A549 (cell line): ENCODE data around the gene CCKAR. TPM values are rescaled to one million over a fixed set of nuclear protein-coding genes. Genes with fewer than 3 reads are reported as not detected.

Source experiments
- ATAC-seq, 2 experiments: fragments of 200-7000 bp in 1 of 2; fragments of >200 bp in 1 of 2; cut with Nextera tagmentation in 1 of 2; cut with Tn5 transposase in 1 of 2; 3 replicates each; pipeline versions ENCODE4 v1.8.0 to v1.9.1; 2018 to 2020; ENCODE audit warnings: mild to moderate bottlenecking in 1 of 2, moderate library complexity in 1 of 2
- CTCF ChIA-PET: fragments of 300-600 bp; sonication (Branson Sonifier 250); formaldehyde crosslinking; extraction: SDS; loops from one replicate; lab custom pipeline; 2021; ENCODE audit warnings: antibody characterized with exemption, inconsistent platforms; lab: Yijun Ruan, JAX
- POLR2A ChIA-PET: fragments of 350-600 bp; formaldehyde crosslinking; extraction: SDS; loops from one replicate; lab custom pipeline; 2021; ENCODE audit warnings: antibody characterized with exemption, inconsistent platforms; lab: Yijun Ruan, JAX
- DNase-seq, 2 experiments: peaks; one replicate each; pipeline versions ENCODE4 v3.0.0 to v3.0.0-alpha.2; 2011 to 2016; ENCODE audit warnings: low read depth in 1 of 2, low spot score in 1 of 2
- FAIRE-seq: peaks from 2 replicates; lab custom pipeline; 2011; peaks lifted over from hg19 to GRCh38; lab: Jason Lieb, UNC
- H3K27ac ChIP-seq, 2 experiments: fragments of >200 bp; sonication (Bioruptor Twin); formaldehyde crosslinking; 3 replicates each; pipeline ENCODE4 v1.5.1; 2016 to 2017
- H3K4me1 ChIP-seq: fragments of >200 bp; sonication (Bioruptor Twin); formaldehyde crosslinking; 3 replicates; pipeline ENCODE4 v1.6.1; 2016
- H3K4me2 ChIP-seq: fragments of >200 bp; sonication (Bioruptor Twin); formaldehyde crosslinking; 3 replicates; pipeline ENCODE4 v1.6.1; 2016
- H3K4me3 ChIP-seq: fragments of >200 bp; sonication (Bioruptor Twin); formaldehyde crosslinking; 3 replicates; pipeline ENCODE4 v1.5.1; 2016
- H3K9me3 ChIP-seq: fragments of >200 bp; sonication (Bioruptor Twin); formaldehyde crosslinking; 3 replicates; pipeline ENCODE4 v1.6.1; 2016
- CBX2 ChIP-seq: fragments of 200-600 bp; sonication (generic); IDR thresholded peaks from 2 replicates; pipeline ENCODE4 v1.6.1; 2016; ENCODE audit warnings: low read depth, mild to moderate bottlenecking, borderline replicate concordance
- CHD2 ChIP-seq: fragments of 150-350 bp; IDR thresholded peaks from 2 replicates; pipeline ENCODE4 v1.6.1; 2014; ENCODE audit warnings: low read length; ENCODE audit not compliant: partially characterized antibody
- EHMT2 ChIP-seq: fragments of 200-600 bp; sonication (generic); IDR thresholded peaks from 2 replicates; pipeline ENCODE4 v1.6.1; 2016; ENCODE audit warnings: antibody characterized with exemption, low read depth, mild to moderate bottlenecking, moderate library complexity
- ESRRA ChIP-seq: fragments of 150-350 bp; IDR thresholded peaks from 2 replicates; pipeline ENCODE4 v1.6.1; 2014; ENCODE audit warnings: mild to moderate bottlenecking, low read length, borderline replicate concordance
- FOSB ChIP-seq: fragments of 250-450 bp; sonication (Bioruptor Pico); IDR thresholded peaks from 2 replicates; pipeline ENCODE4 v1.5.0; 2020; ENCODE audit warnings: mild to moderate bottlenecking, moderate library complexity
- FOXS1 ChIP-seq: fragments of 250-450 bp; sonication (Bioruptor Pico); IDR thresholded peaks from 2 replicates; pipeline ENCODE4 v1.5.0; 2020; ENCODE audit warnings: mild to moderate bottlenecking, moderate library complexity
- HDAC2 ChIP-seq: fragments of 200-600 bp; sonication (generic); IDR thresholded peaks from 2 replicates; pipeline ENCODE4 v1.6.1; 2016
- HOXB13 ChIP-seq: fragments of 250-450 bp; sonication (Bioruptor Pico); IDR thresholded peaks from 2 replicates; pipeline ENCODE4 v1.5.0; 2020; ENCODE audit warnings: low read depth, mild to moderate bottlenecking, moderate library complexity
- JUN ChIP-seq, 2 experiments: fragments of >200 bp; sonication (Bioruptor Twin); formaldehyde crosslinking; IDR thresholded peaks; 2 replicates in 1 of 2; 3 replicates in 1 of 2; pipeline ENCODE4 v1.6.1; 2016 to 2017
- JUNB ChIP-seq: fragments of >200 bp; sonication (Bioruptor Twin); formaldehyde crosslinking; IDR thresholded peaks from 2 replicates; pipeline ENCODE4 v1.6.1; 2016
- KDM1A ChIP-seq: fragments of 200-600 bp; sonication (generic); IDR thresholded peaks from 2 replicates; pipeline ENCODE4 v1.6.1; 2016; ENCODE audit warnings: low read depth, mild to moderate bottlenecking
- MAZ ChIP-seq: fragments of 150-350 bp; IDR thresholded peaks from 2 replicates; pipeline ENCODE4 v1.6.1; 2014; ENCODE audit warnings: antibody characterized with exemption, low read depth, low read length, borderline replicate concordance
- MYC ChIP-seq: IDR thresholded peaks from 2 replicates; pipeline ENCODE4 v1.6.1; 2012; ENCODE audit warnings: mild to moderate bottlenecking, inconsistent platforms, low read length, improper control_type of control experiment, borderline replicate concordance
- NPAS2 ChIP-seq: fragments of 250-450 bp; sonication (Bioruptor Pico); IDR thresholded peaks from 2 replicates; pipeline ENCODE4 v1.8.0; 2022; ENCODE audit warnings: mild to moderate bottlenecking, moderate library complexity, borderline replicate concordance
- NR3C1 ChIP-seq: fragments of >200 bp; sonication (Bioruptor Twin); formaldehyde crosslinking; IDR thresholded peaks from 3 replicates; pipeline ENCODE4 v1.6.1; 2017
- PHF8 ChIP-seq: fragments of 200-600 bp; sonication (generic); IDR thresholded peaks from 2 replicates; pipeline ENCODE4 v1.6.1; 2016; ENCODE audit warnings: low read depth, mild to moderate bottlenecking, antibody characterized with exemption, moderate library complexity, borderline replicate concordance
- POLR2A ChIP-seq: IDR thresholded peaks from 2 replicates; pipeline ENCODE4 v1.6.1; 2012; ENCODE audit warnings: mild to moderate bottlenecking, low read length
- POLR2AphosphoS2 ChIP-seq: conservative IDR thresholded peaks from 2 replicates; pipeline ENCODE4 v1.6.1; 2012; ENCODE audit warnings: low read length, improper control_type of control experiment, inconsistent platforms
- RAD21 ChIP-seq, 2 experiments: fragments of >200 bp in 1 of 2; sonication (Bioruptor Twin) in 1 of 2; formaldehyde crosslinking in 1 of 2; IDR thresholded peaks in 1 of 2; conservative IDR thresholded peaks in 1 of 2; 2 replicates in 1 of 2; 3 replicates in 1 of 2; pipeline ENCODE4 v1.6.1; 2012 to 2018; ENCODE audit warnings: inconsistent platforms in 1 of 2
- RARB ChIP-seq: fragments of 250-450 bp; sonication (Bioruptor Pico); IDR thresholded peaks from 2 replicates; pipeline ENCODE4 v1.8.0; 2021; ENCODE audit warnings: mild to moderate bottlenecking, moderate library complexity
- RCOR1 ChIP-seq: fragments of 150-350 bp; IDR thresholded peaks from 2 replicates; pipeline ENCODE4 v1.6.1; 2014; ENCODE audit warnings: antibody characterized with exemption, low read length, low read depth
- RNF2 ChIP-seq: fragments of 200-600 bp; sonication (generic); IDR thresholded peaks from 2 replicates; pipeline ENCODE4 v1.6.1; 2016; ENCODE audit warnings: low read depth, mild to moderate bottlenecking, antibody characterized with exemption, moderate library complexity, borderline replicate concordance
- SREBF2 ChIP-seq: fragments of 450-650 bp; IDR thresholded peaks from 2 replicates; pipeline ENCODE4 v1.6.1; 2014; ENCODE audit warnings: mild to moderate bottlenecking, moderate library complexity
- TP53 ChIP-seq: fragments of 250-450 bp; sonication (Bioruptor Pico); IDR thresholded peaks from 2 replicates; pipeline ENCODE4 v1.5.0; 2021; ENCODE audit warnings: mild to moderate bottlenecking, moderate library complexity
- ZNF302 ChIP-seq: fragments of 250-450 bp; sonication (Bioruptor Pico); IDR thresholded peaks from 2 replicates; pipeline ENCODE4 v1.9.0; 2021; ENCODE audit warnings: inconsistent platforms, mild to moderate bottlenecking, moderate library complexity
- WGBS: methylation state at CpG from one replicate; pipeline ENCODE4 v1.1.6; 2017; ENCODE audit errors: missing lambda C conversion rate; 5-methylcytosine and 5-hydroxymethylcytosine counted together
- polyA plus RNA-seq, 4 experiments: library from polyadenylated mRNA; depleted of rRNA in 3 of 4; stranded (reverse); fragments of >200 nt; fragmentation: RNase III in 1 of 4; extraction: RNeasy Plus Mini Kit Qiagen cat#74134 plus additional on column Dnase treatment in 1 of 4; gene quantifications; 2 replicates in 3 of 4; 3 replicates in 1 of 4; pipeline ENCODE4 v1.2.3, GENCODE V29; 2011 to 2017
- TF ChIP-seq, protein P1 (sequence below): fragments of 450-650 bp; IDR thresholded peaks from 2 replicates; pipeline ENCODE4 v1.6.1; 2014; ENCODE audit warnings: antibody characterized with exemption
- TF ChIP-seq, protein P2 (sequence below): fragments of >200 bp; sonication (Bioruptor Twin); formaldehyde crosslinking; IDR thresholded peaks from 2 replicates; pipeline ENCODE4 v1.6.1; 2016
- TF ChIP-seq, protein P3 (sequence below): fragments of 150-350 bp; IDR thresholded peaks from 2 replicates; pipeline ENCODE4 v1.6.1; 2014; ENCODE audit warnings: low read depth, mild to moderate bottlenecking, low read length
- TF ChIP-seq, protein P4 (sequence below): IDR thresholded peaks from 2 replicates; pipeline ENCODE4 v1.6.1; 2012; ENCODE audit warnings: low read depth, borderline replicate concordance
- TF ChIP-seq, protein P5 (sequence below): IDR thresholded peaks from 2 replicates; pipeline ENCODE4 v1.6.1; 2012

Gene CCKAR
- polyA plus RNA-seq, 2 of the 4 experiments (the other 2 are of a cell fraction): not detected

DNA sequence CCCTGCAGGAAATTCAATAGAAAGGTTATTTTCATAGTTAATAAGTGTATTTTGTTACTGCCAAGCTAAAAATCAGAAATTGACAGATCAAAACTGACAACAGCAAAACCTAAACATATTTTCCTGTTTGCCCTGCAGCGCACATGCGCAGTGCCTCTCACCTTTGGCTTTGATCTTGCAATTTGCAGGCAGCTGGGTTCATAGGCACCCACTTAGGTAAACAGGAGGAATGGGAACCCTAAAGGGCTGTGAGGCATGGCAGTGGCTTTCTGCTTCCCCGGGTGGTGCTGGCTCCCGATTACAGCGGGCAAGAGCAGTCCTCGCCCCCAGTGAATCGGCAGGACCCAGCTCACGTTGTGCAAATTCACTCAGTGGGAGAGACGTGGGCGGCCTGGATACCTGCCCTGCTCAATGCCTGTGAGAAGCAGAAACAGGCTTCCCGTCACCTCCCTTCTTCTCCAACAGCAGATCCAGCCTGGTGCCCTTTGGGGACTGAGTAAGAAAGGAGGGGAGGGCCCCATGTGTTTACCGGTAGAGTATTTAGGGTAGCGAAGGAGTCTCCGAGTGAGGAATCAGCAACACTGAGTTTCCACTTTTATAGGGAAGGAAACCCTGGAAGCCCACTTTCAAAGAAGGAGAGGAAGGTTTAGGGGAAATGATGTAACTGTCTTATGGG lies 25.7 kb downstream of the CCKAR start:
- FAIRE-seq: no peak
- CTCF ChIA-PET: interaction anchor here (0.5 to 1.2 kb wide), 2 partner anchors 27 to 227 kb away, joined by 3 to 4 read pairs; no protein-coding TSS in a partner anchor
- no peak for ATAC-seq
- POLR2A ChIA-PET: no interaction called here
- no peak overlapping the region for H3K4me2 ChIP-seq
- no peak overlapping the region for H3K4me3 ChIP-seq
- TF ChIP-seq, protein P1, sequence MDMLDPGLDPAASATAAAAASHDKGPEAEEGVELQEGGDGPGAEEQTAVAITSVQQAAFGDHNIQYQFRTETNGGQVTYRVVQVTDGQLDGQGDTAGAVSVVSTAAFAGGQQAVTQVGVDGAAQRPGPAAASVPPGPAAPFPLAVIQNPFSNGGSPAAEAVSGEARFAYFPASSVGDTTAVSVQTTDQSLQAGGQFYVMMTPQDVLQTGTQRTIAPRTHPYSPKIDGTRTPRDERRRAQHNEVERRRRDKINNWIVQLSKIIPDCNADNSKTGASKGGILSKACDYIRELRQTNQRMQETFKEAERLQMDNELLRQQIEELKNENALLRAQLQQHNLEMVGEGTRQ: no peak
- TF ChIP-seq MAZ (no peak), MYC (no peak), CHD2 (no peak), KDM1A (no peak), FOXS1 (CRISPR knock-in tag) (no peak)
- TF ChIP-seq, all 56 proteins: peak for 0
- no peak for DNase-seq
- WGBS: 78% methylated on average over 14 of the region's 14 CpGs
- no peak overlapping the region for H3K27ac ChIP-seq
- no peaks in the 10 kb centered on the region for H3K9me3 ChIP-seq
- H3K4me1 ChIP-seq: no peaks in the 10 kb centered on the region

DNA sequence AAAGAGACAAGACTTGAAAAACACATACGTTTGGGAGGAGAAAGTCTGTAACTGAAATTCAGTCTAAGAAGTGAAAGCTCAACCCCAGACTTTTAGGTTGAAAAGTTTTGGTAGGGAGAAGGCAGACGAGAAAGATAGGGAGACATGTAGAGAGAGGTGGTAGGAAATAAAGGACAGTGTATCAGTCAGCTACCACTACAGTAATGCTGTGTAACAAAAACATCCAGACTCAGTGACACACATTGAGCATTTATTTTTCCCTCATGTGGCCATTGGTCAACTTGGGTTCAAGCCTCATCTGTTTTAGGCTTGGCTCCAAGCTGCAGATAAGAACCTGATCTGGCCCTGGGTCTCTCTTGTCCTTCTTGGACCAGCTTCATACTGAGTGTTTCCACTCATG lies 26.9 kb downstream of the CCKAR start:
- FAIRE-seq: no peak

DNA sequence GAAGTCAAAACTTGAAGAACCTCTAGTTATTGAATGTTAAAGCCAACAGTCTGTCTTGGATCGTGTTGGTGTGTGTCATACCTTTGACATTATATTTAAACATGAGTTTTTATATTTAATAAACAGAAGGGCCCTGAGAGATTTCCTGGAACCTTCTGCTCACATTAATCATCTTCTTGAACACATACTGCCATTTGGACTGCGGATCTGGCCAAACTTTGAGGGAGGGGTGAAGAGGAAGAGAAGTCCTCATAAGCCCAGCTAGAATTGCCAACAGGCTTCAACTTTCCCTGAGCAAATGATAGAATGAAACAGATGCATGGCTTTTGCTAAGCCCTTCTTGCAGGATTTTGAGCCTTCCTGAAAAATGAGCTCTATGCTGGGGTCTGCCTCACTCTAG lies 27.4 kb downstream of the CCKAR start:
- no peaks in the 10 kb centered on the region for H3K9me3 ChIP-seq
- no peak overlapping the region for H3K27ac ChIP-seq
- no peak for FAIRE-seq
- no peak for TF ChIP-seq FOSB (CRISPR knock-in tag)
- TF ChIP-seq, protein P2, sequence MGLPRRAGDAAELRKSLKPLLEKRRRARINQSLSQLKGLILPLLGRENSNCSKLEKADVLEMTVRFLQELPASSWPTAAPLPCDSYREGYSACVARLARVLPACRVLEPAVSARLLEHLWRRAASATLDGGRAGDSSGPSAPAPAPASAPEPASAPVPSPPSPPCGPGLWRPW: no peak
- no peak for TF ChIP-seq RCOR1
- TF ChIP-seq NR3C1: no peak
- TF ChIP-seq MYC: no peak
- TF ChIP-seq ESRRA: no peak
- TF ChIP-seq FOXS1 (CRISPR knock-in tag): no peak
- TF ChIP-seq KDM1A: no peak
- TF ChIP-seq JUNB: no peak
- TF ChIP-seq ZNF302 (CRISPR knock-in tag): no peak
- TF ChIP-seq JUN (IDR thresholded peaks at IDR 0.05): no peak
- TF ChIP-seq HDAC2: no peak
- no peak for TF ChIP-seq TP53
- TF ChIP-seq EHMT2: no peak
- TF ChIP-seq, all 56 proteins: peak for 0
- 40% methylated on average over 2 of the region's 2 CpGs for WGBS
- ChIA-PET CTCF (interaction anchor here (1.0 kb wide), 1 partner anchor 11 kb away, joined by 3 read pairs; no protein-coding TSS in a partner anchor), POLR2A (no interaction called here)
- no peak for DNase-seq
- ATAC-seq: no peak
- Histone ChIP-seq H3K4me3 (no peak overlapping the region), H3K4me1 (no peaks in the 10 kb centered on the region), H3K4me2 (no peak overlapping the region)

More for the DNA sequence above, 26.9 kb downstream of the CCKAR start:
- Histone ChIP-seq H3K4me3 (no peak overlapping the region), H3K4me1 (no peaks in the 10 kb centered on the region), H3K9me3 (no peaks in the 10 kb centered on the region), H3K4me2 (no peak overlapping the region), H3K27ac (no peak overlapping the region)
- CTCF ChIA-PET: interaction anchor here (1.0 to 1.2 kb wide), 2 partner anchors 12 to 26 kb away, joined by 3 to 4 read pairs; no protein-coding TSS in a partner anchor
- no peak for DNase-seq
- POLR2A ChIA-PET: no interaction called here
- WGBS: 29% methylated on average over 2 of the region's 2 CpGs
- TF ChIP-seq RNF2: no peak
- TF ChIP-seq RARB (CRISPR knock-in tag): no peak
- no peak for TF ChIP-seq CBX2
- no peak for TF ChIP-seq NPAS2 (CRISPR knock-in tag)
- TF ChIP-seq, protein P3, sequence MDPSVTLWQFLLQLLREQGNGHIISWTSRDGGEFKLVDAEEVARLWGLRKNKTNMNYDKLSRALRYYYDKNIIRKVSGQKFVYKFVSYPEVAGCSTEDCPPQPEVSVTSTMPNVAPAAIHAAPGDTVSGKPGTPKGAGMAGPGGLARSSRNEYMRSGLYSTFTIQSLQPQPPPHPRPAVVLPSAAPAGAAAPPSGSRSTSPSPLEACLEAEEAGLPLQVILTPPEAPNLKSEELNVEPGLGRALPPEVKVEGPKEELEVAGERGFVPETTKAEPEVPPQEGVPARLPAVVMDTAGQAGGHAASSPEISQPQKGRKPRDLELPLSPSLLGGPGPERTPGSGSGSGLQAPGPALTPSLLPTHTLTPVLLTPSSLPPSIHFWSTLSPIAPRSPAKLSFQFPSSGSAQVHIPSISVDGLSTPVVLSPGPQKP: no peak
- TF ChIP-seq PHF8: no peak
- no peak for TF ChIP-seq RAD21 (conservative IDR thresholded peaks at IDR 0.05 in 1 of 2, IDR thresholded peaks at IDR 0.05 in 1 of 2)
- TF ChIP-seq, protein P4, sequence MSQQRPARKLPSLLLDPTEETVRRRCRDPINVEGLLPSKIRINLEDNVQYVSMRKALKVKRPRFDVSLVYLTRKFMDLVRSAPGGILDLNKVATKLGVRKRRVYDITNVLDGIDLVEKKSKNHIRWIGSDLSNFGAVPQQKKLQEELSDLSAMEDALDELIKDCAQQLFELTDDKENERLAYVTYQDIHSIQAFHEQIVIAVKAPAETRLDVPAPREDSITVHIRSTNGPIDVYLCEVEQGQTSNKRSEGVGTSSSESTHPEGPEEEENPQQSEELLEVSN: no peak
- no peak for TF ChIP-seq HOXB13 (CRISPR knock-in tag)
- no peak for TF ChIP-seq POLR2AphosphoS2
- TF ChIP-seq SREBF2: no peak
- TF ChIP-seq POLR2A: no peak
- TF ChIP-seq, protein P5, sequence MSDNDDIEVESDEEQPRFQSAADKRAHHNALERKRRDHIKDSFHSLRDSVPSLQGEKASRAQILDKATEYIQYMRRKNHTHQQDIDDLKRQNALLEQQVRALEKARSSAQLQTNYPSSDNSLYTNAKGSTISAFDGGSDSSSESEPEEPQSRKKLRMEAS: no peak
- TF ChIP-seq, all 56 proteins: peak for 0
- ATAC-seq: no peak
